ENCODE results near the gene MBD3L1. TPM values are rescaled to one million over a fixed set of nuclear protein-coding genes. Genes with fewer than 3 reads are reported as not detected.

The MBD3L1 gene
- total and polyA plus RNA-seq, 9 of the 15 experiments (the other 6 are each of a cell fraction or from before 2014, with no cell fraction given), result not detected

- TF ChIP-seq ZNF274 (IDR thresholded peaks at IDR 0.05; ENCODE audit: borderline replicate concordance, low read depth, low read length), result peak; percentile 99
- TF ChIP-seq ZNF76 (CRISPR knock-in tag; IDR thresholded peaks at IDR 0.05; ENCODE audit: borderline replicate concordance), result no peak
- no peak for TF ChIP-seq YY1 (IDR thresholded peaks at IDR 0.05; ENCODE audit: borderline replicate concordance in 1 of 3, control insufficient read depth in 1 of 3, extremely low read depth in 1 of 3, insufficient read depth in 3 of 3, insufficient read length in 1 of 3, insufficient replicate concordance in 2 of 3, low read depth in 1 of 3, low read length in 2 of 3)
- no peak for TF ChIP-seq TCF7 (IDR thresholded peaks at IDR 0.05; ENCODE audit: borderline replicate concordance)
- TF ChIP-seq, protein P1, sequence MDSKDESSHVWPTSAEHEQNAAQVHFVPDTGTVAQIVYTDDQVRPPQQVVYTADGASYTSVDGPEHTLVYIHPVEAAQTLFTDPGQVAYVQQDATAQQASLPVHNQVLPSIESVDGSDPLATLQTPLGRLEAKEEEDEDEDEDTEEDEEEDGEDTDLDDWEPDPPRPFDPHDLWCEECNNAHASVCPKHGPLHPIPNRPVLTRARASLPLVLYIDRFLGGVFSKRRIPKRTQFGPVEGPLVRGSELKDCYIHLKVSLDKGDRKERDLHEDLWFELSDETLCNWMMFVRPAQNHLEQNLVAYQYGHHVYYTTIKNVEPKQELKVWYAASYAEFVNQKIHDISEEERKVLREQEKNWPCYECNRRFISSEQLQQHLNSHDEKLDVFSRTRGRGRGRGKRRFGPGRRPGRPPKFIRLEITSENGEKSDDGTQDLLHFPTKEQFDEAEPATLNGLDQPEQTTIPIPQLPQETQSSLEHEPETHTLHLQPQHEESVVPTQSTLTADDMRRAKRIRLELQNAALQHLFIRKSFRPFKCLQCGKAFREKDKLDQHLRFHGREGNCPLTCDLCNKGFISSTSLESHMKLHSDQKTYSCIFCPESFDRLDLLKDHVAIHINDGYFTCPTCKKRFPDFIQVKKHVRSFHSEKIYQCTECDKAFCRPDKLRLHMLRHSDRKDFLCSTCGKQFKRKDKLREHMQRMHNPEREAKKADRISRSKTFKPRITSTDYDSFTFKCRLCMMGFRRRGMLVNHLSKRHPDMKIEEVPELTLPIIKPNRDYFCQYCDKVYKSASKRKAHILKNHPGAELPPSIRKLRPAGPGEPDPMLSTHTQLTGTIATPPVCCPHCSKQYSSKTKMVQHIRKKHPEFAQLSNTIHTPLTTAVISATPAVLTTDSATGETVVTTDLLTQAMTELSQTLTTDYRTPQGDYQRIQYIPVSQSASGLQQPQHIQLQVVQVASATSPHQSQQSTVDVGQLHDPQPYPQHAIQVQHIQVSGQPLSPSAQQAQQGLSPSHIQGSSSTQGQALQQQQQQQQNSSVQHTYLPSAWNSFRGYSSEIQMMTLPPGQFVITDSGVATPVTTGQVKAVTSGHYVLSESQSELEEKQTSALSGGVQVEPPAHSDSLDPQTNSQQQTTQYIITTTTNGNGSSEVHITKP (IDR thresholded peaks at IDR 0.05; ENCODE audit: partially characterized antibody), result no peak
- TF ChIP-seq ZNF143 (CRISPR knock-in tag; IDR thresholded peaks at IDR 0.05), result no peak
- TF ChIP-seq, protein P2, sequence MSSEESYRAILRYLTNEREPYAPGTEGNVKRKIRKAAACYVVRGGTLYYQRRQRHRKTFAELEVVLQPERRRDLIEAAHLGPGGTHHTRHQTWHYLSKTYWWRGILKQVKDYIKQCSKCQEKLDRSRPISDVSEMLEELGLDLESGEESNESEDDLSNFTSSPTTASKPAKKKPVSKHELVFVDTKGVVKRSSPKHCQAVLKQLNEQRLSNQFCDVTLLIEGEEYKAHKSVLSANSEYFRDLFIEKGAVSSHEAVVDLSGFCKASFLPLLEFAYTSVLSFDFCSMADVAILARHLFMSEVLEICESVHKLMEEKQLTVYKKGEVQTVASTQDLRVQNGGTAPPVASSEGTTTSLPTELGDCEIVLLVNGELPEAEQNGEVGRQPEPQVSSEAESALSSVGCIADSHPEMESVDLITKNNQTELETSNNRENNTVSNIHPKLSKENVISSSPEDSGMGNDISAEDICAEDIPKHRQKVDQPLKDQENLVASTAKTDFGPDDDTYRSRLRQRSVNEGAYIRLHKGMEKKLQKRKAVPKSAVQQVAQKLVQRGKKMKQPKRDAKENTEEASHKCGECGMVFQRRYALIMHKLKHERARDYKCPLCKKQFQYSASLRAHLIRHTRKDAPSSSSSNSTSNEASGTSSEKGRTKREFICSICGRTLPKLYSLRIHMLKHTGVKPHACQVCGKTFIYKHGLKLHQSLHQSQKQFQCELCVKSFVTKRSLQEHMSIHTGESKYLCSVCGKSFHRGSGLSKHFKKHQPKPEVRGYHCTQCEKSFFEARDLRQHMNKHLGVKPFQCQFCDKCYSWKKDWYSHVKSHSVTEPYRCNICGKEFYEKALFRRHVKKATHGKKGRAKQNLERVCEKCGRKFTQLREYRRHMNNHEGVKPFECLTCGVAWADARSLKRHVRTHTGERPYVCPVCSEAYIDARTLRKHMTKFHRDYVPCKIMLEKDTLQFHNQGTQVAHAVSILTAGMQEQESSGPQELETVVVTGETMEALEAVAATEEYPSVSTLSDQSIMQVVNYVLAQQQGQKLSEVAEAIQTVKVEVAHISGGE (CRISPR knock-in tag; IDR thresholded peaks at IDR 0.05), result no peak
- no peak for TF ChIP-seq NR1H2 (CRISPR knock-in tag; IDR thresholded peaks at IDR 0.05)
- TF ChIP-seq SRSF7 (optimal IDR thresholded peaks at IDR 0.05; ENCODE audit: low read depth, low read length), result no peak
- TF ChIP-seq MAX (CRISPR knock-in tag; IDR thresholded peaks at IDR 0.05), result no peak
- TF ChIP-seq TEAD4 (IDR thresholded peaks at IDR 0.05; ENCODE audit: low read length), result peak; percentile 56; the same call in 1 of the 2 replicates
- no peak for TF ChIP-seq TEAD4 (CRISPR knock-in tag; IDR thresholded peaks at IDR 0.05; ENCODE audit: borderline replicate concordance)
- no peak for TF ChIP-seq CC2D1A (IDR thresholded peaks at IDR 0.05)
- peak; percentile 57 for TF ChIP-seq ZEB2 (IDR thresholded peaks at IDR 0.05)
- TF ChIP-seq TFAM (CRISPR knock-in tag; conservative IDR thresholded peaks at IDR 0.05), result no peak
These were observed 20.6 kb upstream of the MBD3L1 start (continued) for GRCh38 chr19:8811315-8812172.
